Measurements from ENCODE around the gene DUSP7. TPM values are rescaled to one million over a fixed set of nuclear protein-coding genes. Genes with fewer than 3 reads are reported as not detected.

Gene DUSP7
- total RNA-seq, 4 donors from 2014 or later = 5.9 to 15.6 (median 9.7) TPM

- TF ChIP-seq CTCF (IDR thresholded peaks at IDR 0.05; ENCODE audit: low read depth) = no peak
Measured at GRCh38 chr3:52065264-52065756, 8.9 kb upstream of the DUSP7 start.

DNA sequence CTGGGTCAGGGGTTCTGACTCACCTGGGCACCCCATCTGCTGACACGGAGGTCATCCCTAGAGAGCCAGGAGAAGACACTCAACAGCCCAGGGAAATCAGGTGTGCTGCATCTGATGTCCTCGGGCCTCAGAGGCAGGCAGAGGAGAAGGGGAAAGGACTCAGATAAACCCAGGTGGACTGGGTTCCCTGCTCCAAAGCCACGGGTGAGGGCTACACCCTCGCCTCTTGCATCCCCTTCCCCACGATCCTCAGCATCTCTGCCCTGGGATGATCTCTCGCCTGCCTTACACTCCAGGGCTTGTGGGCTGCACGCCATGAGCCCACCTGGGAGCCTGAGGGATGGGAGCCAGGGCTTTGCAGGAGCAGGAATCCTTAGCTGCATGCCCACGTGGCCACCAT, 8.2 kb upstream of the DUSP7 start:
- TF ChIP-seq CTCF (IDR thresholded peaks at IDR 0.05; ENCODE audit: low read depth) = no peak

GRCh38 chr3:52063026-52063723, 6.8 kb upstream of the DUSP7 start:
- TF ChIP-seq CTCF (IDR thresholded peaks at IDR 0.05; ENCODE audit: low read depth) = no peak

DNA sequence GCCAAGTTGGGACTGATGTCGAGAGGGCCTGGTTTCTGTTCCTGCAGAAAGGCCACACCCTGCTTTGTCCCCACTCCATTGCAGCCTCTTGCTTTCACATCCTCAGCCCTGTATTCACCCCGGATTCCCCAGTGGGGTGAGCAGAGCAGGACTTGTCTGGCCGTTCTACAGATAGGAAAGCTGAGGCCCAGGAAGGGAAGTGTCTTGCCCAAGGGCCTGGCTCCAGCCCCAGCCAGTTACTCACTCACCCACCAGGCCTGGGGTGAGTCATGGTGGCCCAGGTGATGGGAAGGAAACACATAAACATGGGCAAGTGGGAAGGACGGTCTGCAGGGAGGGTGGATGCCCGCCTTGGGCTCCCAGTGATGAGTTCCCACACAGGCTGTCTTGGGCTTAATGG, 6.1 kb upstream of the DUSP7 start:
- TF ChIP-seq CTCF (IDR thresholded peaks at IDR 0.05; ENCODE audit: low read depth) = no peak

GRCh38 chr3:52061121-52061910, 4.9 kb upstream of the DUSP7 start:
- TF ChIP-seq CTCF (IDR thresholded peaks at IDR 0.05; ENCODE audit: low read depth) = no peak

DNA sequence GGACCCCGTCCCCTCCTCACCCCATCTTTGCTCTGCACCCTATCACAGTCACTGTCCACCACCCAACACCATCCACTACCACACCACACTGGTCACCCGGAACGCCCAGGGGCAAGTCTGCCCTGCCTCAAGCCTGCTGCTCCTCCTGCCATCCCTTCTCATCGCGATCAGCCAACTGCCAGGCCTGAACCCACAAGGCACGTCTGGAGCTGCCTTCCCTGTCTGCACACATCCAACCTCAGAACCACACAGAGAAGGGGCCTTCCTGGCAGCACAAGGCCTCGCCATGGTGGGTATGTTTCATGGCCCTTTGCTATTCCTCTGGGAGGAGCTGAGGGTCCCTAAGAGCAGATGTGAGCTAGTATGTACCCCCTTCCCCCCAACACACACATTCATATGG, 3.4 kb upstream of the DUSP7 start:
- TF ChIP-seq CTCF (IDR thresholded peaks at IDR 0.05; ENCODE audit: low read depth) = no peak

DNA sequence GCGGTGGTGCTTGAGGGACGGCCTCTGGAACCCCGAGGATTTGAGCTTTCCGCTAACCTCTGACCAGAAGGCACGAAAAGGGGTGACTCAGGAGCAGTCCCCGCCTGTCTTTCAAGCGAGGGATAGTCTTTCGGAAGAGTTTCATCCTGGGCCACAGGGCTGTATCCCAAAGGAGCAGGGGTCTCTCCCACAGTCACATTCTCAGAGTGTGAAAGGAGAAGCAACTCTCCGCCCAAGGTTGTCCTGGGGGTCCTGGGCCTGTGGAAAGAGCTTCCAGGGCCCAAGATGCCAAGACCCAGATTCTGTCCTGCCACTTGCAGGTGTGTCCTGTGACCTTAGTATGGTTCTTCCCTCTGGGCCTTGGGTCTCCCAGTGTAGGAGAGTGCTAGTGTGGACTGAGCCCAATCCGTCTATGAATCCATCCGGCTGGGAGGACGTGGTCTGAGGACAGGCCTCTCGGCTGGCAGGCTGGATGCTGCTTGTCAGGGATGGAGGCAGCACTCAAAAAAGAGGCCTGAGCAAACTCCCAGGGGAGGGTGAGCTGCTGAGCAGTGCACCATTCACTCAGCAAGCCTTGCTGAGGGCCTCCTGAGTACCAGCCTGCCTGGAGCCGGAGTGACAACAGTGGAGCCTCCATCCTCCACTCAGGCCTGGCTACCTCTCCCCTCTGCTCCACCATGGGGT, 1.6 kb upstream of the DUSP7 start:
- TF ChIP-seq CTCF (IDR thresholded peaks at IDR 0.05; ENCODE audit: low read depth) = no peak
